HFFc6 (cell line): ENCODE data around the gene TMEM59L. TPM values are rescaled to one million over a fixed set of nuclear protein-coding genes. Genes with fewer than 3 reads are reported as not detected.

Source experiments
- DNase-seq: peaks from one replicate; pipeline ENCODE4 v3.0.0-alpha.2; 2018
- H3K27ac Mint-ChIP-seq: 2 replicates; pipeline ENCODE4 v1.8.0; 2020; ENCODE audit warnings: mild to moderate bottlenecking, mixed read lengths
- H3K27me3 Mint-ChIP-seq: 2 replicates; pipeline ENCODE4 v1.8.0; 2021; ENCODE audit warnings: mild to moderate bottlenecking, moderate library complexity, mixed read lengths; ENCODE audit not compliant: insufficient read depth
- H3K36me3 Mint-ChIP-seq: 2 replicates; pipeline ENCODE4 v1.8.0; 2021; ENCODE audit warnings: low read depth, mixed read lengths
- H3K4me1 Mint-ChIP-seq: 2 replicates; pipeline ENCODE4 v1.8.0; 2020; ENCODE audit warnings: low read depth, mixed read lengths
- H3K4me3 Mint-ChIP-seq: 2 replicates; pipeline ENCODE4 v1.8.0; 2020; ENCODE audit warnings: mild to moderate bottlenecking, moderate library complexity, mixed read lengths
- H3K9me3 Mint-ChIP-seq: 2 replicates; pipeline ENCODE4 v1.8.0; 2020; ENCODE audit warnings: mild to moderate bottlenecking, mixed read lengths
- CTCF ChIP-seq: fragments of 200-600 bp; sonication (generic); IDR thresholded peaks from 2 replicates; pipeline ENCODE4 v1.5.0; 2021; ENCODE audit warnings: antibody characterized with exemption, mild to moderate bottlenecking
- long read RNA-seq: library from polyadenylated mRNA; unstranded; transcript quantifications from one replicate; pipeline ENCODE4 v2.0.0, GENCODE V29; 2019
- total RNA-seq, 6 experiments: library from RNA; stranded (reverse); fragmentation: NEBNext Ultra II Directional; extraction: Animal tissue kit (Norgen Biotek cat#: 25700); gene quantifications; 2 replicates in 1 of 6; 3 replicates in 5 of 6; pipeline ENCODE4 v1.2.3, GENCODE V29; 2021

The TMEM59L gene
- total RNA-seq = 1 to 10 TPM; 1.7 to 4.3 (median 3.2) TPM
- long read RNA-seq, partial matches to known transcripts = 1 of 5 reads
- long read RNA-seq, other reads (novel, unspliced or antisense) = 1 of 5 reads

GRCh38 chr19:18612772-18613588 lies at the start of gene TMEM59L:
Gene TMEM59L (plus strand): TSS chr19:18612870. CDS start chr19:18612959, 89 bp downstream.
- H3K4me1 Mint-ChIP-seq = peaks cover 4% of the 10 kb centered on the region; the same call in 1 of the 2 replicates

GRCh38 chr19:18566953-18567352 lies 45.7 kb upstream of the TMEM59L start:
- no peak for DNase-seq
- Mint-ChIP-seq H3K4me3 (no peak overlapping the region), H3K36me3 (peaks cover 25% of the 10 kb centered on the region), H3K9me3 (no peaks in the 10 kb centered on the region), H3K27ac (no peak overlapping the region), H3K27me3 (peaks cover 1% of the 10 kb centered on the region; the same call in 1 of the 2 replicates), H3K4me1 (peaks cover 5% of the 10 kb centered on the region)
- TF ChIP-seq CTCF = no peak

More at GRCh38 chr19:18612772-18613588, at the start of gene TMEM59L:
- TF ChIP-seq CTCF = no peak
- Mint-ChIP-seq H3K27me3 (peaks cover 62% of the 10 kb centered on the region), H3K9me3 (peaks cover 8% of the 10 kb centered on the region), H3K36me3 (peaks cover 7% of the 10 kb centered on the region), H3K4me3 (peak within 1 kb of the TSS; percentile 71), H3K27ac (no peak within 1 kb of the TSS)
- DNase-seq = no peak

- H3K9me3 Mint-ChIP-seq = no peaks in the 10 kb centered on the region
- no peak overlapping the region for H3K27ac Mint-ChIP-seq
- H3K4me1 Mint-ChIP-seq = peaks cover 17% of the 10 kb centered on the region
- peaks cover 36% of the 10 kb centered on the region for H3K36me3 Mint-ChIP-seq
- DNase-seq = no peak
- H3K27me3 Mint-ChIP-seq = peaks cover 7% of the 10 kb centered on the region
- no peak overlapping the region for H3K4me3 Mint-ChIP-seq
- no peak for TF ChIP-seq CTCF
These were observed 44.3 kb upstream of the TMEM59L start for GRCh38 chr19:18568367-18568766.

- Mint-ChIP-seq H3K36me3 (peaks cover 44% of the 10 kb centered on the region), H3K27ac (peak within 1 kb of the TSS; percentile 89), H3K27me3 (peaks cover 7% of the 10 kb centered on the region), H3K9me3 (no peaks in the 10 kb centered on the region), H3K4me1 (peaks cover 20% of the 10 kb centered on the region), H3K4me3 (peak within 1 kb of the TSS; percentile 98)
- no peak for TF ChIP-seq CTCF
- peak; percentile 97 for DNase-seq
These were observed 40.9 kb upstream of the TMEM59L start, which contains the start of gene UBA52 for GRCh38 chr19:18571564-18572344. Gene UBA52 (plus strand): TSS chr19:18571857. CDS start chr19:18573301, 1,444 bp downstream.

- Mint-ChIP-seq H3K4me1 (peaks cover 20% of the 10 kb centered on the region), H3K36me3 (peaks cover 39% of the 10 kb centered on the region), H3K9me3 (no peaks in the 10 kb centered on the region), H3K27me3 (peaks cover 9% of the 10 kb centered on the region), H3K27ac (peak overlapping the region; percentile 36; the same call in 1 of the 2 replicates), H3K4me3 (no peak overlapping the region)
- no peak for TF ChIP-seq CTCF
- no peak for DNase-seq
These were observed 37.9 kb upstream of the TMEM59L start for GRCh38 chr19:18574691-18575291.
